NCI-H2029 treated with DMSO at 0.1 percent for 48 hours (cell line): ENCODE data around the gene SLC18A2.

Experiments used
- DNase-seq: peaks from one replicate; lab custom pipeline; 2025; lab: John Stamatoyannopoulos, UW

Gene SLC18A2

GRCh38 chr10:117237401-117237991 lies 3.4 kb upstream of the SLC18A2 start:
- no peak for DNase-seq

- no peak for DNase-seq
Measured at GRCh38 chr10:117239051-117239450, 1.9 kb upstream of the SLC18A2 start.

GRCh38 chr10:117239721-117240620 lies 943 bp upstream of the SLC18A2 start:
- no peak for DNase-seq

GRCh38 chr10:117241541-117242462 lies 888 bp downstream of the SLC18A2 start:
- no peak for DNase-seq

GRCh38 chr10:117242463-117242832 lies 1.5 kb downstream of the SLC18A2 start:
- DNase-seq = no peak

GRCh38 chr10:117246997-117247671 lies 6.2 kb downstream of the SLC18A2 start:
- no peak for DNase-seq

- DNase-seq = no peak
Measured at GRCh38 chr10:117248750-117249465, 8.0 kb downstream of the SLC18A2 start.

GRCh38 chr10:117249493-117250093 lies 8.7 kb downstream of the SLC18A2 start:
- no peak for DNase-seq

- DNase-seq = no peak
Measured at GRCh38 chr10:117250411-117250810, 9.5 kb downstream of the SLC18A2 start.

GRCh38 chr10:117253908-117254307 lies 13.0 kb downstream of the SLC18A2 start:
- no peak for DNase-seq

- no peak for DNase-seq
Measured at GRCh38 chr10:117254338-117254737, 13.4 kb downstream of the SLC18A2 start.

- DNase-seq = no peak
Measured at GRCh38 chr10:117254774-117255735, 14.1 kb downstream of the SLC18A2 start.

GRCh38 chr10:117255835-117256460 lies 15.0 kb downstream of the SLC18A2 start:
- no peak for DNase-seq

- no peak for DNase-seq
Measured at GRCh38 chr10:117256910-117257309, 16.0 kb downstream of the SLC18A2 start.

GRCh38 chr10:117257721-117258120 lies 16.8 kb downstream of the SLC18A2 start:
- no peak for DNase-seq

- DNase-seq = no peak
Measured at GRCh38 chr10:117259279-117259678, 18.4 kb downstream of the SLC18A2 start.

GRCh38 chr10:117260084-117260483 lies 19.2 kb downstream of the SLC18A2 start:
- DNase-seq = no peak

GRCh38 chr10:117261501-117261900 lies 20.6 kb downstream of the SLC18A2 start:
- no peak for DNase-seq

GRCh38 chr10:117262291-117262902 lies 21.5 kb downstream of the SLC18A2 start:
- DNase-seq = no peak
